Upper lobe of left lung (tissue), 6 donors: ENCODE results near the gene TERT. TPM values are rescaled to one million over a fixed set of nuclear protein-coding genes. Genes with fewer than 3 reads are reported as not detected.

ENCODE experiments used
- ATAC-seq, 2 donors: fragments of 200-7000 bp; cut with Tn5 transposase; one replicate each; pipeline ENCODE4 v1.9.1; 2022; ENCODE audit warnings: mild to moderate bottlenecking in 2 of 2, moderate library complexity in 2 of 2; ENCODE audit not compliant: low FRiP score in 2 of 2
- DNase-seq, 2 donors: peaks; one replicate each; pipeline ENCODE4 v3.0.0-alpha.2; 2019 to 2020
- H3K27ac ChIP-seq, 4 donors: fragments of 200-600 bp; sonication (generic); one replicate each; pipeline ENCODE4 v1.5.1; 2016 to 2019
- H3K27me3 ChIP-seq, 4 donors: fragments of 200-600 bp; sonication (generic); one replicate each; pipeline ENCODE4 v1.5.1; 2017 to 2019
- H3K36me3 ChIP-seq, 4 donors: fragments of 200-600 bp; sonication (generic); one replicate each; pipeline ENCODE4 v1.5.1; 2016 to 2019
- H3K4me1 ChIP-seq, 4 donors: fragments of 200-600 bp; sonication (generic); one replicate each; pipeline ENCODE4 v1.5.1; 2018 to 2019
- H3K4me3 ChIP-seq, 4 donors: fragments of 200-600 bp; sonication (generic); one replicate each; pipeline ENCODE4 v1.5.1; 2017 to 2019; ENCODE audit warnings: mild to moderate bottlenecking in 2 of 4, moderate library complexity in 1 of 4
- H3K9me3 ChIP-seq, 4 donors: fragments of 200-600 bp; sonication (generic); one replicate each; pipeline ENCODE4 v1.5.1; 2018 to 2019
- CTCF ChIP-seq, 6 experiments: fragments of 450-650 bp in 4 of 6; fragments of 200-600 bp in 2 of 6; sonication (generic) in 2 of 6; IDR thresholded peaks; one replicate each; pipeline ENCODE4 v1.5.1; 2016 to 2019; ENCODE audit warnings: antibody characterized with exemption in 6 of 6
- EP300 ChIP-seq, 4 donors: sonication (generic); formaldehyde crosslinking; IDR thresholded peaks; one replicate each; pipeline ENCODE4 v1.5.1; 2017; ENCODE audit warnings: antibody characterized with exemption in 4 of 4, control low read depth in 2 of 4
- POLR2A ChIP-seq, 4 donors: fragments of 450-650 bp; IDR thresholded peaks; one replicate each; pipeline ENCODE4 v1.5.1; 2016 to 2017; ENCODE audit warnings: antibody characterized with exemption in 4 of 4, mild to moderate bottlenecking in 2 of 4
- POLR2AphosphoS5 ChIP-seq, 2 donors: sonication (generic); formaldehyde crosslinking; IDR thresholded peaks; one replicate each; pipeline ENCODE4 v1.5.1; 2017; ENCODE audit warnings: antibody characterized with exemption in 2 of 2
- WGBS, 2 donors: methylation state at CpG; one replicate each; pipeline ENCODE4 v1.1.5; 2017 to 2018; 5-methylcytosine and 5-hydroxymethylcytosine counted together
- total RNA-seq, 6 donors: library from RNA; depleted of rRNA in 4 of 6; stranded (reverse); fragments of >200 nt in 4 of 6; gene quantifications; one replicate each; pipeline versions ENCODE4 v1.1.0 to v1.2.1, GENCODE V29; 2016 to 2021
- donor health status: DM: no; HTN: no; CAD: no; lungs with moderate emphysema.
- donor health status: DM: no; HTN: yes; CAD: no; lungs with severe emphysema.

Gene TERT
- total RNA-seq, 6 donors from 2014 or later, result 0.06 to 0.07 TPM; not detected in 4

- TF ChIP-seq POLR2A (IDR thresholded peaks at IDR 0.05) (no peak), POLR2AphosphoS5 (IDR thresholded peaks at IDR 0.05) (no peak), EP300 (IDR thresholded peaks at IDR 0.05) (no peak), CTCF (IDR thresholded peaks at IDR 0.05) (no peak)
- peaks cover 0 to 18% (median 5%) of the 10 kb centered on the region in 4 donors for H3K27me3 ChIP-seq
- WGBS, 2 donors, result 75 to 76% methylated on average over 21 to 22 of the region's 22 CpGs
- H3K36me3 ChIP-seq, result no peaks in the 10 kb centered on the region
- ATAC-seq (no peak), DNase-seq (peak in 1 of 2 donors; percentile 66)
- H3K4me1 ChIP-seq, result peaks cover 0 to 6% (median 0%) of the 10 kb centered on the region in 4 donors
- H3K4me3 ChIP-seq, result no peak overlapping the region
- peaks cover 0 to 4% (median 0%) of the 10 kb centered on the region in 4 donors for H3K9me3 ChIP-seq
- H3K27ac ChIP-seq, result no peak overlapping the region
Measured at GRCh38 chr5:1241509-1242080, 53.3 kb downstream of the TERT start.

DNA sequence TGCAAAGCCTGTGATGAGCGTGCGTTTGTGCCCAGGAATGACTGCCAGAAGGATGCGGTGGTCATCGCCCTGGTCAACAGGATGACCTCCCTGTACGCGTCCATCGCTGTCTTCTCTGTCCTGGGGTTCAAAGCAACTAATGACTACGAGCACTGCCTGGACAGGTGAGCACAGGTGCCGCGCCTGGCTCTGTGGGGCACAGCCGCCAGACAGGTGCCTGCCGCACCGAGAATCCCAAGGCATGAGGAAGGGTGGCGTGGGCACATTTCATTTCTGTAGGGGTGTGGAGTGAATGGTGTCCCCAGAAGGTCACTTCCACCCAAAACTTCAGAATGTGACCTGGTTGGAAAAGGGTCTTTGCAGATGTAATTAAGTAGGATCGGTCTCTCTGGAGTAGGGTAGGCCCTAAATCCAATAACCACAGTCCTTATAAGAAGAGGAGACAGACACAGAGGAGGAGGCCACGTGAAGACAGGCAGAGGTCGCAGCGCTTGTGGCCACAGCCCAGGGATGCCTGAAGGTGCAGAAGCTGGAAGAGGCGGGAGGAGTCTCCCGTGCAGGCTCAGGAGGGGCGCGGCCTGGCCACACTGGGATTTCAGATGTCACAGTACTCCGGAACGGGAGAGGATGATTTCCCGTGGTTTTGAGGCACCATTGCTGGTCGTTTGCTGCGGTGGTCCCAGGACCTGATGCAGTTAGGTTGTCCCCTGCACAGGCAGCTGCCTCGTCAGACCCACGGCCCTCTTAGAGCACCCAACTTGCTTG, 54.2 kb downstream of the TERT start:
- Histone ChIP-seq H3K36me3 (no peaks in the 10 kb centered on the region), H3K27me3 (peaks cover 0 to 9% (median 1%) of the 10 kb centered on the region in 4 donors), H3K27ac (no peak overlapping the region), H3K4me1 (no peaks in the 10 kb centered on the region), H3K9me3 (peaks cover under 1 to 13% (median 5%) of the 10 kb centered on the region in 4 donors), H3K4me3 (no peak overlapping the region)
- no peak for TF ChIP-seq POLR2A (IDR thresholded peaks at IDR 0.05)
- no peak for TF ChIP-seq POLR2AphosphoS5 (IDR thresholded peaks at IDR 0.05)
- TF ChIP-seq EP300 (IDR thresholded peaks at IDR 0.05), result no peak
- no peak for TF ChIP-seq CTCF (IDR thresholded peaks at IDR 0.05)
- peak in 1 of 2 donors; percentile 58 for DNase-seq
- WGBS, 2 donors, result 85 to 86% methylated on average over 26 to 29 of the region's 29 CpGs
- ATAC-seq, result no peak

DNA sequence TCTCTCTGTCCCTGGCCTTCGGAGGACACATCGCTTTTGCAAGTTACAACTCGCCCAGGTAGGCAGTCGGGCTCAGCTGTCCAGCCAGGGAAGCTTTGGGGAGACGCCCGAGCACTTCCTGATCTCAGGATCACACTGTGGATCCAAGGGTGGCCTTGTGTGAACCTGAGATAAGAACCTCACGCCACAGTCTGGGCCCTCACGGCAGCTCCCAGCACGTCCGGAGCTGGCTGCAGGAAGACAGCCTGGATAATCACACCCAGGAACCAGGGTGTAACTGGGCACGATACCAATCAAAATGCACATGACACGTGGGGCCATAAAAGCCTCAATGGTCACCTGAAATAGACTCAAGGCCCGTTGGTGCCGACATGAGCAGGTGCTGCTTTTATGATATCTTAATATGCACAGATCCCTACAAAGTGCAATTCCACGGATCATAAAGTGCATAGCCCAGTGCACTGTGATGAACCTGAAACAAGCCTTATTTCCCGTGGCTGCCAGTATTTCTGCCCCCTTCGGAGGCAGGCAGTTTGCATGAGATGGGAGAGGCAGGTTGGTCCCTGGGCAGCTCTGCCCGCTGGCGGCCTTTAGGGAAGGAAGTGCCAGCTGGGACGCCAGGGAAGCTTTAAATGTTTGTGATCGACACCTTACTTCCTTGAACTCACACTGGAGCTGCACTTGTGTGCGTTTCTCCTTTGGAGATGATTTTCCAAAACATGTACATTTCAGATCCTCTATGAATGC, 55.2 kb downstream of the TERT start:
- Histone ChIP-seq H3K4me1 (no peaks in the 10 kb centered on the region), H3K36me3 (no peaks in the 10 kb centered on the region), H3K9me3 (peaks cover 5 to 23% (median 13%) of the 10 kb centered on the region in 4 donors), H3K4me3 (no peak overlapping the region), H3K27ac (no peak overlapping the region), H3K27me3 (peaks cover 0 to under 1% (median 0%) of the 10 kb centered on the region in 4 donors)
- DNase-seq, result peak in 1 of 2 donors; percentile 17
- ATAC-seq, result no peak
- WGBS, 2 donors, result 71 to 78% methylated on average over 11 to 22 of the region's 22 CpGs
- TF ChIP-seq POLR2AphosphoS5 (IDR thresholded peaks at IDR 0.05), result no peak
- TF ChIP-seq CTCF (IDR thresholded peaks at IDR 0.05), result no peak
- no peak for TF ChIP-seq EP300 (IDR thresholded peaks at IDR 0.05)
- no peak for TF ChIP-seq POLR2A (IDR thresholded peaks at IDR 0.05)

- WGBS, 2 donors, result 88 to 96% methylated on average over 1 of the region's 1 CpG
- Histone ChIP-seq H3K36me3 (no peaks in the 10 kb centered on the region), H3K4me1 (no peaks in the 10 kb centered on the region), H3K9me3 (peaks cover 5 to 25% (median 13%) of the 10 kb centered on the region in 4 donors), H3K4me3 (no peak overlapping the region), H3K27me3 (no peaks in the 10 kb centered on the region), H3K27ac (no peak overlapping the region)
- ATAC-seq (no peak), DNase-seq (no peak)
- TF ChIP-seq CTCF (IDR thresholded peaks at IDR 0.05), result no peak
- TF ChIP-seq EP300 (IDR thresholded peaks at IDR 0.05), result no peak
- no peak for TF ChIP-seq POLR2AphosphoS5 (IDR thresholded peaks at IDR 0.05)
- TF ChIP-seq POLR2A (IDR thresholded peaks at IDR 0.05), result no peak
Measured at GRCh38 chr5:1235838-1236237, 59.0 kb downstream of the TERT start.
